ENCODE results near the gene CYS1. TPM values are rescaled to one million over a fixed set of nuclear protein-coding genes. Genes with fewer than 3 reads are reported as not detected.

Gene CYS1
- total RNA-seq, 1 donor from 2014 or later: 3.7 TPM

DNA sequence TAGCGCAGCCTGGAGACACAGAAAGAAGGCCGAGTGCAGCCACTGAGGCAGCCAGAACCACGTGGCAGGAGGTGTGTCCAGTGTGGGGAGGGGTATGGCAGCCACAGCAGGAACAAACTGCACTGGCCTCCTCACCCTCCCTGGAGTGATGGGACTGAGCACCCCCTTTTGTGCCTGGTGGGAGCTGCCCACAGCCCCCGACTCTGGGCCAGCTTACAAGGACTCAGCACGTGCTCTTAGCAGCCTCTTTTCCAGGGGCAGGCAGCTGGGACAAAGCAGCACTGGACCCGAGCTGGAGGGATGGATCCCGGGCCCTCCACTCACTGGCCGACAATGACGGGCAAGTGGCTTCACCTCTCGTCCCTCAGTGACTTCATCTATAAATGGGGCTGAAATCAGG lies 42.1 kb downstream of the CYS1 start:
- Mint-ChIP-seq H3K9me3 (ENCODE audit: unreplicated experiment) (peaks cover 2% of the 10 kb centered on the region), H3K4me3 (ENCODE audit: unreplicated experiment) (no peak overlapping the region), H3K36me3 (ENCODE audit: low read depth, unreplicated experiment) (peaks cover 5% of the 10 kb centered on the region), H3K4me1 (ENCODE audit: low read depth, unreplicated experiment) (peaks cover 3% of the 10 kb centered on the region), H3K27me3 (ENCODE audit: low read depth, unreplicated experiment) (peaks cover 28% of the 10 kb centered on the region), H3K27ac (ENCODE audit: unreplicated experiment) (no peak overlapping the region)
- H3K27me3 ChIP-seq (ENCODE audit: insufficient read depth, low read length): peaks cover 2% of the 10 kb centered on the region
- H3K79me2 ChIP-seq (ENCODE audit: insufficient read depth, low read length): no peaks in the 10 kb centered on the region
- H3K4me1 ChIP-seq (ENCODE audit: insufficient read depth, low read length): peaks cover 12% of the 10 kb centered on the region
- H4K20me1 ChIP-seq (ENCODE audit: insufficient read depth, low read length): no peaks in the 10 kb centered on the region
- no peaks in the 10 kb centered on the region for H3K36me3 ChIP-seq (ENCODE audit: insufficient read depth, low read length)
- DNase-seq (ENCODE audit: low read depth): no peak
- FAIRE-seq: no peak
- H3K9ac ChIP-seq (ENCODE audit: low read length): no peak overlapping the region
- no peak overlapping the region for H2AFZ ChIP-seq (ENCODE audit: low read depth, low read length)
- TF ChIP-seq, protein P1, sequence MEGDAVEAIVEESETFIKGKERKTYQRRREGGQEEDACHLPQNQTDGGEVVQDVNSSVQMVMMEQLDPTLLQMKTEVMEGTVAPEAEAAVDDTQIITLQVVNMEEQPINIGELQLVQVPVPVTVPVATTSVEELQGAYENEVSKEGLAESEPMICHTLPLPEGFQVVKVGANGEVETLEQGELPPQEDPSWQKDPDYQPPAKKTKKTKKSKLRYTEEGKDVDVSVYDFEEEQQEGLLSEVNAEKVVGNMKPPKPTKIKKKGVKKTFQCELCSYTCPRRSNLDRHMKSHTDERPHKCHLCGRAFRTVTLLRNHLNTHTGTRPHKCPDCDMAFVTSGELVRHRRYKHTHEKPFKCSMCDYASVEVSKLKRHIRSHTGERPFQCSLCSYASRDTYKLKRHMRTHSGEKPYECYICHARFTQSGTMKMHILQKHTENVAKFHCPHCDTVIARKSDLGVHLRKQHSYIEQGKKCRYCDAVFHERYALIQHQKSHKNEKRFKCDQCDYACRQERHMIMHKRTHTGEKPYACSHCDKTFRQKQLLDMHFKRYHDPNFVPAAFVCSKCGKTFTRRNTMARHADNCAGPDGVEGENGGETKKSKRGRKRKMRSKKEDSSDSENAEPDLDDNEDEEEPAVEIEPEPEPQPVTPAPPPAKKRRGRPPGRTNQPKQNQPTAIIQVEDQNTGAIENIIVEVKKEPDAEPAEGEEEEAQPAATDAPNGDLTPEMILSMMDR (IDR thresholded peaks at IDR 0.05; ENCODE audit: insufficient read depth, low read depth, low read length): no peak
- no peak overlapping the region for H3K4me3 ChIP-seq (ENCODE audit: insufficient read depth, low read depth, low read length)
- no peak overlapping the region for H3K27ac ChIP-seq (ENCODE audit: low read depth, low read length)
- H3K9me3 ChIP-seq (ENCODE audit: insufficient read depth, low read depth, low read length): no peaks in the 10 kb centered on the region
- no peak overlapping the region for H3K4me2 ChIP-seq (ENCODE audit: low read length)

DNA sequence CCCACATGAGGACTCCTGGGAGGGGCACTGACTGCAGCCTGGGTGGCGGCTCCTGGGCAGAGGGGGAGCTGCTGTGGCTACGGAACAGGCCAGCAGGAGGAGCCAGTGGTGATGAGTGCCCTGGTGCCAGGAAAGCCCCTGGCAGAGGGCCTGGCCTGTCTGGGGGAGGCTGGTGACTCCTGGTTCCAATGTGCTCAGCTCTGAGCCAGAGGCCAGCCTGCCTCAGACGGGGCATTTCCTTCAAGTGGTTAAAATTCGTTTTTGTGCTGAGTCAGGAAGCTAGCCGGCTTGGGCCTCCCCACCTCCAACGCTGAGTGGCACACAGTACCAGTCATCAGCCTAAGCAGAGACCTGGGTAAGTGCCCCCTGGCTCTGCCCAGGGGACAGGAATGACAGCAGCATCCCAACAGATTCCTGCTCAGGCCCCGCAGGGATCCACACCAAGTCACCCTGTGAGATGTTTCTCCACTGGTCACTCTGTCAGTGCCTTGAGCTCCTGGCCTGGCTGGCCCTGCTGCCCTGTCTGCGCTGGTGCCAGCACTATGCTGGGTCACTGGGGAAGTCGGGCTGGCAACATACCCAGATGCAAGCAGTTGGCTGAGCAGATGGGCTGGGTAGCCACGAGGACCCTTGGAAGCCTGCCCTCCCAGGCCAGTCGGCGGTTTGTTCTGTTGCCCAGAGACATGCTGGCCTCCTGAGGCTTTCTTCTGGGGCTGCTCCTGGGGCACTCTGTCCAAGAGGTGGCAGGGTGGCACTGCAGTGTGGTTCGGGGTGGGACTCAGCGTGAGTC lies 43.9 kb downstream of the CYS1 start:
- H3K4me2 ChIP-seq (ENCODE audit: low read length): no peak overlapping the region
- H3K27ac ChIP-seq (ENCODE audit: low read depth, low read length): no peak overlapping the region
- H3K36me3 Mint-ChIP-seq (ENCODE audit: low read depth, unreplicated experiment): peaks cover 5% of the 10 kb centered on the region
- peaks cover 3% of the 10 kb centered on the region for H3K4me1 Mint-ChIP-seq (ENCODE audit: low read depth, unreplicated experiment)
- H3K4me3 Mint-ChIP-seq (ENCODE audit: unreplicated experiment): no peak overlapping the region
- H3K27me3 Mint-ChIP-seq (ENCODE audit: low read depth, unreplicated experiment): peaks cover 24% of the 10 kb centered on the region
- H3K27me3 ChIP-seq (ENCODE audit: insufficient read depth, low read length): peaks cover 2% of the 10 kb centered on the region
- no peaks in the 10 kb centered on the region for H3K36me3 ChIP-seq (ENCODE audit: insufficient read depth, low read length)
- peaks cover 2% of the 10 kb centered on the region for H3K9me3 Mint-ChIP-seq (ENCODE audit: unreplicated experiment)
- no peaks in the 10 kb centered on the region for H4K20me1 ChIP-seq (ENCODE audit: insufficient read depth, low read length)
- no peaks in the 10 kb centered on the region for H3K79me2 ChIP-seq (ENCODE audit: insufficient read depth, low read length)
- no peak overlapping the region for H3K9ac ChIP-seq (ENCODE audit: low read length)
- H3K4me1 ChIP-seq (ENCODE audit: insufficient read depth, low read length): peaks cover 5% of the 10 kb centered on the region
- H3K9me3 ChIP-seq (ENCODE audit: insufficient read depth, low read depth, low read length): no peaks in the 10 kb centered on the region
- H2AFZ ChIP-seq (ENCODE audit: low read depth, low read length): no peak overlapping the region
- FAIRE-seq (no peak), DNase-seq (ENCODE audit: low read depth) (peak; percentile 45)
- H3K27ac Mint-ChIP-seq (ENCODE audit: unreplicated experiment): no peak overlapping the region
- TF ChIP-seq, protein P1 (IDR thresholded peaks at IDR 0.05; ENCODE audit: insufficient read depth, low read depth, low read length): peak; percentile 26
- TF ChIP-seq EZH2 (IDR thresholded peaks at IDR 0.05; ENCODE audit: insufficient read depth, low read length): no peak
- H3K4me3 ChIP-seq (ENCODE audit: insufficient read depth, low read depth, low read length): no peak overlapping the region

DNA sequence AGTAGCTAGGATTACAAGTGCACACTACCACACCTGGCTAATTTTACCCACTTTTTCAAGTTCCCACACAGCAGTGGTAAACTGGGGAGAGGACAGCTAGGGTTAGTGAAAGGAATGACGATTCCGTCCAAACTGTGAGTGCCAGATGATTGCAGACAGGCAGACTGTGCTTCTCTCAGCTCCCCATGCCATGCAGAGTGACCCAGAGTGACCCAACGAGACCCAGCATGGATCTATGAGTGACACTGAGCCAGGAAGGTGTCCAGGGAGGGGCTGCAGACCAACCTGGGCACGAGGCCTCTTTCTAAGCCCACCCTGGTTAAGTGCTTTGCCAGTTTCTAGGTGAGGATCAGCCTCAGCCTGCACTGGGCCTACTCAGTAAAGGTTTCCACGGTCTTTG lies 44.6 kb downstream of the CYS1 start:
- H3K4me3 Mint-ChIP-seq (ENCODE audit: unreplicated experiment): no peak overlapping the region
- H3K27me3 Mint-ChIP-seq (ENCODE audit: low read depth, unreplicated experiment): peaks cover 19% of the 10 kb centered on the region
- no peak overlapping the region for H3K9ac ChIP-seq (ENCODE audit: low read length)
- DNase-seq (ENCODE audit: low read depth) (no peak), FAIRE-seq (no peak)
- no peaks in the 10 kb centered on the region for H3K9me3 Mint-ChIP-seq (ENCODE audit: unreplicated experiment)
- H3K79me2 ChIP-seq (ENCODE audit: insufficient read depth, low read length): no peaks in the 10 kb centered on the region
- H3K4me3 ChIP-seq (ENCODE audit: insufficient read depth, low read depth, low read length): no peak overlapping the region
- H3K27me3 ChIP-seq (ENCODE audit: insufficient read depth, low read length): peaks cover 2% of the 10 kb centered on the region
- peaks cover 5% of the 10 kb centered on the region for H3K4me1 ChIP-seq (ENCODE audit: insufficient read depth, low read length)
- no peak overlapping the region for H3K27ac ChIP-seq (ENCODE audit: low read depth, low read length)
- no peaks in the 10 kb centered on the region for H3K36me3 ChIP-seq (ENCODE audit: insufficient read depth, low read length)
- H3K36me3 Mint-ChIP-seq (ENCODE audit: low read depth, unreplicated experiment): peaks cover 2% of the 10 kb centered on the region
- no peak overlapping the region for H3K4me2 ChIP-seq (ENCODE audit: low read length)
- H2AFZ ChIP-seq (ENCODE audit: low read depth, low read length): no peak overlapping the region
- H3K4me1 Mint-ChIP-seq (ENCODE audit: low read depth, unreplicated experiment): peaks cover 3% of the 10 kb centered on the region
- no peaks in the 10 kb centered on the region for H4K20me1 ChIP-seq (ENCODE audit: insufficient read depth, low read length)
- no peaks in the 10 kb centered on the region for H3K9me3 ChIP-seq (ENCODE audit: insufficient read depth, low read depth, low read length)
- TF ChIP-seq EZH2 (IDR thresholded peaks at IDR 0.05; ENCODE audit: insufficient read depth, low read length): no peak
- TF ChIP-seq, protein P1 (IDR thresholded peaks at IDR 0.05; ENCODE audit: insufficient read depth, low read depth, low read length): no peak
- H3K27ac Mint-ChIP-seq (ENCODE audit: unreplicated experiment): no peak overlapping the region

Data from astrocyte (in vitro differentiated cells and primary cell).